Activated T-helper 1 cell treated with anti-CD3 and anti-CD28 coated beads, Interleukin-12 subunit alpha, Interleukin-12 subunit beta, Interleukin-2, Interleukin-4 antibody, amounts not matched to agents 30 ng/mL and 10 ng/mL and 1 ng/mL, durations not matched to agents 14 hours and 24 hours and 36 hours (primary cell): ENCODE measurements around the gene MRPS9. TPM values are rescaled to one million over a fixed set of nuclear protein-coding genes. Genes with fewer than 3 reads are reported as not detected.

Experiments used
- DNase-seq: peaks from one replicate; pipeline ENCODE4 v3.0.0; 2021; ENCODE audit warnings: low spot score
- H3K27ac Mint-ChIP-seq: one replicate; pipeline ENCODE4 v1.8.0; 2021; ENCODE audit warnings: mild to moderate bottlenecking, mixed read lengths
- H3K27me3 Mint-ChIP-seq: one replicate; pipeline ENCODE4 v1.8.0; 2022; ENCODE audit warnings: mild to moderate bottlenecking, moderate library complexity, mixed read lengths; ENCODE audit not compliant: insufficient read depth
- H3K36me3 Mint-ChIP-seq: one replicate; pipeline ENCODE4 v1.8.0; 2021; ENCODE audit warnings: low read depth, mixed read lengths
- H3K4me1 Mint-ChIP-seq: one replicate; pipeline ENCODE4 v1.8.0; 2021; ENCODE audit warnings: low read depth, mixed read lengths
- H3K4me3 Mint-ChIP-seq: one replicate; pipeline ENCODE4 v1.8.0; 2021; ENCODE audit warnings: mild to moderate bottlenecking, moderate library complexity, mixed read lengths
- H3K9me3 Mint-ChIP-seq: one replicate; pipeline ENCODE4 v1.8.0; 2021; ENCODE audit warnings: mixed read lengths
- intact Hi-C: fragments of 100-400 bp; cut with micrococcal nuclease; formaldehyde crosslinking; loops from one replicate; pipeline ENCODE4 v1.15.1; 2024
- total RNA-seq: library from RNA; stranded (reverse); gene quantifications from 2 replicates; pipeline ENCODE4 v1.2.3, GENCODE V29; 2022

MRPS9 gene
- total RNA-seq, 1 donor from 2014 or later: 33.0 TPM

DNA sequence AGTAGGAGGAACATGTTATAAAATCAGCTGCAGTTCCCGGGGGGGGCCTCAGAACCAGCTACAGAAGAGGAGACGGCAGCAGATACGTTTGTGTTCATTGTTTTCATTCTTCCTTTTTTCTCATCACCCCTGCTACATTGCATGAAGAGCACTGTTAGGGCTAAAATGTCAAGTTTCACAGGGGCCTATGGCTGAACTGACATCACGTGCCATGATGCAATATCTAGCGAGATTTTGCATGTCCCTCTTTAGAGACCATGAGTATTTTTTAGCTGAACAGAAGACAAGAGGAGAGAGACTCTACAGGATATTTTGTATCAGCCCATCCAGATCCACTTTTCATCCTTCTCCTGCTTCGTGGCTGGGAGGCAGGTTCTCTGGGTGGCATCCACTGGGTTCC is 97.6 kb downstream of the MRPS9 start:
- no peak overlapping the region for H3K27ac Mint-ChIP-seq

DNA sequence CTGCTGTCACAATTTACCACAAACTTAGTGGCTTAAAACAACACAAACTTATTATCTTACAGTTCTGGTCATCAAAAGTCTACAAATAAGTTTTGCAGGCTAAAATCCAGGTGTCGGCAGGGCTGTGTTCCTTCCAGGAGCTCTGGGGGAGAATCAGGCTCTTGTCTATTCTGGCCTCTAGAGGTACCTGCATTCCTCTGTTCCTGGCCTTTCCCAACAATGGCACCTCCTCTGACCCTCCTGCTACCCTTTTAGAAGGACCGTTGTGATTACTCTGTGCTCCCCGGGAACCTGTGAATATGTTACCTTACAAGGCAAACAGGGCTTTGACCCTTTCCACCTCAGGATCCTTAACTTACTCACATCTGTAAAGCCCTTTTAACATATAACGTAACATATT is 98.5 kb downstream of the MRPS9 start:
- Mint-ChIP-seq H3K27ac (no peak overlapping the region), H3K36me3 (no peaks in the 10 kb centered on the region), H3K9me3 (no peaks in the 10 kb centered on the region), H3K4me1 (no peaks in the 10 kb centered on the region), H3K27me3 (peaks cover 17% of the 10 kb centered on the region), H3K4me3 (no peak overlapping the region)
- intact Hi-C loops: no loop called here
- DNase-seq: no peak

More for the DNA sequence above, 97.6 kb downstream of the MRPS9 start:
- intact Hi-C loops: no loop called here
- Mint-ChIP-seq H3K27me3 (peaks cover 16% of the 10 kb centered on the region), H3K4me3 (no peak overlapping the region), H3K4me1 (no peaks in the 10 kb centered on the region), H3K9me3 (no peaks in the 10 kb centered on the region), H3K36me3 (no peaks in the 10 kb centered on the region)
- DNase-seq: no peak

DNA sequence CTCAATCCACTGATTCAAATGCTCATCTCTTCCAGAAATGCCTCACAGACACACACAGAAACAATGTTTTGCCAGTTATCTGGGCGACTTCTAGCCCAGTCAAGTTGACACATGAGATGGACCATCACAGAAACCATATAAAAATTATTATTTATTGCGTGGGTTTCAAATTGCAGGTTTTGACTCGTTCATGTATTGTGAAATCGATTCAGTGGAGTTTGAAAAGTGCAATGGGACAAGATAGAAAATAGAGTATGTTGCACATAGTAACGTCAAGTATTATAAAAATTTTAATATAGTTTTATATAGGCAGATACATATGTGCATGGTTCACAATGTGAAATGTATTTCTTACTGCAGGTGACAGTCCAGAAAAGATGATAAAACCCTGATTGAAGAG is 100.8 kb downstream of the MRPS9 start:
- Mint-ChIP-seq H3K4me1 (no peaks in the 10 kb centered on the region), H3K27ac (no peak overlapping the region)
- intact Hi-C loops: no loop called here

DNA sequence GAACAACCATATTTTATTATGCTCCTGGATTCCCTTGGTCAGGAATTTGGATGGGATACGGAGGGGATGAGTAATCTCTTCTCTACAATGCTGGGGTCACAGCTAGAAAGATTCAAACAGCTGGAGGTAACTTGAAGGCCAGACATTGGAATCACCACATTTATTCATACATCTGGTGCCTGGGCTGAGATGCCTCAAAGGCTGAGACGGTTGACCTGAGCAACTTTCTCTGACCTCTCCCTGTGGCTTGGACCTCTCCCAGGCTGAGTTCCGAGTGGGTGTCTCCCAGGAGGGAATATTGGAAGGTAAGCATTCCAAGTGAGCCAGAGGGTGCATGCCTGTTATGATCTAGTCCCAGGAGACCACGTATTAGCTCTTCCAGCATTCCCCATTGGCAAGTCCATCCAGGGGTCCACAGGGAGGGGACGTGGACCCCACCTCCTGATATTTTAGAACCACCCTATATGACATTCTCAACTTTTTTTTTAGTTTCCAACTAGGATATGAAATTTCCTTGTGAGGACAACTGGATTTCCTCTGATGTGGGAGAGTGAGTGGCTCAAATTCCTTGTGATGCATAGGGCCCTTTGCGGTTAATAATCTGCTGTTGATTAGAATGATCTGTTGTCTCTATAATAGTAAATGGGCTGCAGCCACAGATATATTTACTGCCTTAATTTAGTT is 101.8 kb downstream of the MRPS9 start:
- H3K27ac Mint-ChIP-seq: no peak overlapping the region
- peaks cover 19% of the 10 kb centered on the region for H3K27me3 Mint-ChIP-seq
- peaks cover 4% of the 10 kb centered on the region for H3K4me1 Mint-ChIP-seq
- H3K4me3 Mint-ChIP-seq: no peak overlapping the region
- intact Hi-C loops: no loop called here
- no peak for DNase-seq
- H3K9me3 Mint-ChIP-seq: no peaks in the 10 kb centered on the region
- H3K36me3 Mint-ChIP-seq: no peaks in the 10 kb centered on the region

More for the DNA sequence above, 100.8 kb downstream of the MRPS9 start:
- Mint-ChIP-seq H3K27me3 (peaks cover 21% of the 10 kb centered on the region), H3K4me3 (no peak overlapping the region), H3K36me3 (no peaks in the 10 kb centered on the region), H3K9me3 (no peaks in the 10 kb centered on the region)
- no peak for DNase-seq

DNA sequence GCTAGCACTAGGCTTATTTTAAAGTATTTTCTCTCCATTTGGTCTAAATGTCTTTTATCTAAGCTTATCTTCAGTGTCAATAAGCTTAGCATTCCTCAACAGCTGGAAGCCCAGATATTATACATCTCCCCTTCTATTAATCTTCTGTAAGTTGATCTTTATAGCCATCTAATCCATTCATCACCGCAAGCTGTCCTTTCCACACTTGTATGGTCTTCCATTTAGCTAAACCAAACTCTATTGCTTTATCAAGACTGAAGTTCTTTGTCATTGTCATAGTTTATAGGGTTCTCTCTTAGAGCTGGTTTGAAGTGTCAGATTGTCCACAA is 102.3 kb downstream of the MRPS9 start:
- H3K36me3 Mint-ChIP-seq: no peaks in the 10 kb centered on the region
- no peak overlapping the region for H3K4me3 Mint-ChIP-seq
- H3K9me3 Mint-ChIP-seq: no peaks in the 10 kb centered on the region
- DNase-seq: no peak
- no peak overlapping the region for H3K27ac Mint-ChIP-seq
- H3K27me3 Mint-ChIP-seq: peaks cover 21% of the 10 kb centered on the region
- H3K4me1 Mint-ChIP-seq: peaks cover 9% of the 10 kb centered on the region
- intact Hi-C loops: no loop called here

DNA sequence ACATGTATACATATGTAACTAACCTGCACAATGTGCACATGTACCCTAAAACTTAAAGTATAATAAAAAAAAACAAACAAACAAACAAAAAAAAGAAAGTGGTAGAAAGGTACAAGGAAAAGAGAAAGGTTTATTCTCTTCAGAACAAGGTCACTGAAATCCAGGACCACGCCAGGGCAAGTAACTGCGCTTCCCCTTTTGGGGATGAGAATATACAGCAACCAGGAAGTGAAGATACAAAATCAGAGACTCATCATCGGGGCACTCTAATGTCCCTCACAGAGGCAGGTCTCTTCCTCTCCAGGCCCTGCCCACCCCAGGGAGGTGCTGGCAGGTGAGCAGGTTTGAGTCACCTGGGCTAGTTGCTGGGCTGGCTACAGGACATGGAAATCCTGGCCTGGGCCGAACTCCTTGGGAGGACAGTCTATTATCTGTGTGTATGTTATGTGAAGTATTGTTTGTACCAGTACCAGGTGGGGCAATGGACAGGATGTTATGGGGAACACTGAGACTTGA is 103.3 kb downstream of the MRPS9 start:
- peaks cover 9% of the 10 kb centered on the region for H3K4me1 Mint-ChIP-seq
- peaks cover 22% of the 10 kb centered on the region for H3K27me3 Mint-ChIP-seq
- H3K36me3 Mint-ChIP-seq: no peaks in the 10 kb centered on the region
- intact Hi-C loops: no loop called here
- no peak overlapping the region for H3K4me3 Mint-ChIP-seq
- DNase-seq: no peak
- H3K27ac Mint-ChIP-seq: no peak overlapping the region
- H3K9me3 Mint-ChIP-seq: no peaks in the 10 kb centered on the region

DNA sequence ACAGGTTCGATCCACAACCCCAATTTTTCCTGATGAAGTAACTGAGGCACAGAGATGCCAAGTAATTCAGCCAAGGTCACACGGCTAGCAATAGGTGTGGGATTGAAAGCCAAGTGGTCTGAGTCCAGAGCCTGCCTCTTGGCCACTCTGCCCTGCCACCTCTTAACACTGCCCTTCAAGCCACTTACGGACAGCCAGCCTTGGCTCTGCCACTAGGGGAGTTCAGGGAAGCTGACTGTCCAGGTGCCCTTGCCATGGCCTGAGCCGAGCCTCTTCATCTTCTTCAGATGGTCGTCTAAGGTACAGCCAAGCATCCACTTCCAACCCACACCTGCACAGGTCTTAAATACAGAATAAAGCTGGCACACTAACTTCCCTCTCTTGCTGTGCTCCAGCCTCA is 104.4 kb downstream of the MRPS9 start:
- peaks cover 23% of the 10 kb centered on the region for H3K27me3 Mint-ChIP-seq
- H3K4me3 Mint-ChIP-seq: no peak overlapping the region
- intact Hi-C loops: no loop called here
- no peak for DNase-seq
- H3K27ac Mint-ChIP-seq: no peak overlapping the region
- H3K36me3 Mint-ChIP-seq: no peaks in the 10 kb centered on the region
- peaks cover 9% of the 10 kb centered on the region for H3K4me1 Mint-ChIP-seq
- H3K9me3 Mint-ChIP-seq: no peaks in the 10 kb centered on the region

DNA sequence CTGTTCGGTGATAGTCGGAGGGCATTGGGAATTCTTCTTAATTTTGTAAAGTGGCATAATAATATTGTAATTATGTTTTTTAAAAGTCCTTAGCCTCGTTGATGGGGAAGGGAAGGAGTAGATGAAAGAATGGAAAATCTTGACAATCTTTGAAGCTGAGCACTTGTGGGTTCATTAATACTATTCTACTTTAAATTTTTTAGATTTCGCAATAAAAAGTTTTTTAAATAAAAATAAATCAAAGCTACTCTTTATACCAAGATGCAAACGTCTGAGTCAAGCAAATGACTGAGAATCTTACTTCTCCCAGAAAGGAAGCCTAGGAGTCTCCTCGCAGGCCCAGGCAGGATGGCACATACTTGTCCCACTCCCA is 105.2 kb downstream of the MRPS9 start:
- peaks cover 9% of the 10 kb centered on the region for H3K4me1 Mint-ChIP-seq
- peaks cover 28% of the 10 kb centered on the region for H3K27me3 Mint-ChIP-seq
- H3K9me3 Mint-ChIP-seq: no peaks in the 10 kb centered on the region
- no peaks in the 10 kb centered on the region for H3K36me3 Mint-ChIP-seq
- peak overlapping the region; percentile 81 for H3K4me3 Mint-ChIP-seq
- no peak overlapping the region for H3K27ac Mint-ChIP-seq
- no peak for DNase-seq
- intact Hi-C loops: no loop called here

DNA sequence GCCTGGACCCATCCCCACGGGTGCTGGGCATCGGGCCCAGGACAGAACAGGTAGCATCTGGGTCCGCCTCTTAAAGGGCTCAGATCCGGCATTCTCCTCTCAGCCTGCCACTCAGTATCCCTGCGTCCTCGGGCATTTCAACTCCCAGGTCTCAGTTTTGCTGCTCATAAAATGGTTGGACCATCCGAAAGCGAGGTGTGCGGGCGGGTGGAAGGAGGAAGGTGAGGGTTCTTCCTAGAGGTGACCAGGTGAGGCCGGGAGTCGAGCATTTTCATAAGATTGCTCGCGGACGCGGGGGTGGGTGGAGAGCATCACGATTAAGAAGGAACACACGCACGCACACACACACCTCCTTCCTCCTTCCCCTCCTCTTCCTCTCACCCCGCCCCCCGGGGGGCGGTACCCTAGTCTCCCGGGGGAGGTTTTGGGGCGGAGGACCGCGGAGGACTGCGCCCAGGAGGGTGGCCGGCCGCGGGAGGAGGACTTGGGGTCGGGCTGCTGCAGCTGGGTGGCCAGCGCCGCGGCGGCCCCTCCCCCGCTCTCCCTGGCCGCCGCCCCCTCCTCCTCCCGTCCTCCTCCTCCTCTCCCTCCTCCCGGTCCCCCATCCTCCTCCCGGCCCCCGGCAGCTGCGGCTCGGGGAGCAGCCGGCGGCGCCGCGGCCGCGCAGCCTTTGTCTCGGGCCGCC is 105.7 kb downstream of the MRPS9 start:
- intact Hi-C loops: no loop called here
- peaks cover 9% of the 10 kb centered on the region for H3K4me1 Mint-ChIP-seq
- H3K36me3 Mint-ChIP-seq: no peaks in the 10 kb centered on the region
- H3K4me3 Mint-ChIP-seq: peak overlapping the region; percentile 81
- H3K27ac Mint-ChIP-seq: peak overlapping the region; percentile 16
- H3K9me3 Mint-ChIP-seq: no peaks in the 10 kb centered on the region
- peaks cover 28% of the 10 kb centered on the region for H3K27me3 Mint-ChIP-seq
- peak; percentile 24 for DNase-seq

DNA sequence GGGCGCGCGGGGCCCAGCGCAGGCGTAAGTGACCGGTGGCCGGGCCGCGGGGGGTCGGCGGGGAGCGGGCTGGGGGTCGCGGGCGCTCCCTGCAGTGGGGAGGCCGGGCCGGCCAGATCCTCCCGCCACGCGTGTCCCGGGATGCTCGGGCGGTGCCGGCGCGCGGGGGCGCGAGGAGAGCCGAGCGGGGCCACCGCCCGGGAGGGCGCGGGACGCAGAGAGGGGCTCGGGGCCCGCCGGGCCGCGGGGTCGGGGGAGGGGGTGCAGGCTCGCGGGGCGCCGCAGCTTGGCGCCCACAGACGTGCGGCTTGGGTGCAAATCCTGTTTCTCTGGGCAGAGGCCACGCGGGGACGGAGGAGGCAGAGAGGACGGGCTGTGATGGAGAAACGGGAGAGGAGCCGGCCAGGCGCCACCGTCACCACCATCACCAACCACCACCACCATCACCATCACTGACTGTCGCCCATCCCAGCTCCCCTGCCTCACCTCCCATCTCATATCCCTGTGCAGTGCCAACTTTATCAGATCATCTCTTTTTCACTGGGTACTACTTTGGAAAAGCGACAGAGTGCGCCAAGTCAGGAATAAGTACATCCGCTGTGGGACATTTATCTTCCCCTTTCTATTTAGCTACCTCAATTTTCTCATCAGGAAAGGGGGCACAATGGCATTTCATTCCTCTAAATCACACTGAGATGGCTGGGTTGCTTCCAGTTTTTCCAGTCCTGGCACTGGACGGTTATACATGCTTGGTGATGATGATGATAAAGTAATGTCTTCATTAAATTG is 106.5 kb downstream of the MRPS9 start:
- H3K27me3 Mint-ChIP-seq: peaks cover 34% of the 10 kb centered on the region
- H3K4me1 Mint-ChIP-seq: peaks cover 9% of the 10 kb centered on the region
- no peak overlapping the region for H3K27ac Mint-ChIP-seq
- DNase-seq: no peak
- H3K9me3 Mint-ChIP-seq: no peaks in the 10 kb centered on the region
- H3K4me3 Mint-ChIP-seq: peak overlapping the region; percentile 82
- intact Hi-C loops: no loop called here
- H3K36me3 Mint-ChIP-seq: no peaks in the 10 kb centered on the region

DNA sequence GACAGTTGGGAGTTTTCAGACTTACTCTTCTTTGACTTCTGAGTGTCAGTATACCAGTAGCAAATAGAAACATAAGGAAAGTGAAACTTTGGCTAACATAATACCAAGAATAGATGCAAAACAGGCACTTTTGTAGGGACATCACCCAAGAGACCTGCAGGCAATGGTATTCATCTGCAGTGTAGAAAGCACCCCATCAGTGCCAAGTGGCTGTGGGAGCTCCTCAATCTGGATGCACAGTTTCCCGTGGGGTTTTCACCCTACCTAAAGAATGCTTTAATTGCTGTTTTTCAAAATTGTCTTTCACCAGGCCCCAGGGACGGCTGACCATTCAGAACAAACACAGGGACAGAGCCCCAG is 107.1 kb downstream of the MRPS9 start:
- no peaks in the 10 kb centered on the region for H3K36me3 Mint-ChIP-seq
- no peak overlapping the region for H3K27ac Mint-ChIP-seq
- peak overlapping the region; percentile 82 for H3K4me3 Mint-ChIP-seq
- H3K27me3 Mint-ChIP-seq: peaks cover 34% of the 10 kb centered on the region
- DNase-seq: no peak
- H3K9me3 Mint-ChIP-seq: no peaks in the 10 kb centered on the region
- intact Hi-C loops: no loop called here
- peaks cover 9% of the 10 kb centered on the region for H3K4me1 Mint-ChIP-seq

DNA sequence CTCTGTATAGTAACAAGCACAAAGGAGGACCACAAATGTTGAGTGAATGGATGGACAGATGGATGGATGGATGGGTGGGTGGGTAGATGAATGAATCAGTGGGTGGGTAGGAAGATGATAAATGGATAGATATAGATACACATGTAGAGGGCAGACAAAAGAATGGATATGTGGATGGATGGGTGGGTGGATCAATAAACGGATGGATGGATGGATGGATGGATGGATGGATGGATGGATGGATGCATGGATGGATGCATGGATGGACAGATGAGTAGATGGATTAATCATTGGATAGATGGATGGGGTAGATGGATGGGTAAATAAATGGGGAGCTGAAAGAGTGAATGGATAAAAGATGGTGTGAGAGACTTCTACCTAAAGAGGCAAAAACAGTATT is 111.4 kb downstream of the MRPS9 start:
- H3K27ac Mint-ChIP-seq: no peak overlapping the region
- H3K27me3 Mint-ChIP-seq: peaks cover 23% of the 10 kb centered on the region
- no peak for DNase-seq
- H3K9me3 Mint-ChIP-seq: no peaks in the 10 kb centered on the region
- H3K4me3 Mint-ChIP-seq: no peak overlapping the region
- peaks cover 9% of the 10 kb centered on the region for H3K4me1 Mint-ChIP-seq
- H3K36me3 Mint-ChIP-seq: no peaks in the 10 kb centered on the region
- intact Hi-C loops: no loop called here
